ENCODE measurements around the gene CZIB. TPM values are rescaled to one million over a fixed set of nuclear protein-coding genes. Genes with fewer than 3 reads are reported as not detected.

CZIB gene
- total RNA-seq, 2 experiments from 2014 or later, result 44.6 to 51.4 TPM

- intact Hi-C loops (cut with micrococcal nuclease; ENCODE audit: unreplicated experiment), result loop anchor here (5.0 kb wide), 1 partner anchor 171 kb away; no protein-coding TSS in a partner anchor
- Histone ChIP-seq H3K4me1 (ENCODE audit: insufficient read depth, low read length, poor library complexity, severe bottlenecking) (peaks cover 3% of the 10 kb centered on the region), H3K36me3 (ENCODE audit: insufficient read depth, low read length) (no peaks in the 10 kb centered on the region), H3K9me3 (ENCODE audit: low read length) (no peaks in the 10 kb centered on the region), H3K4me3 (ENCODE audit: low read depth, low read length, poor library complexity, severe bottlenecking) (no peak overlapping the region), H3K27ac (ENCODE audit: low read depth, low read length, poor library complexity, severe bottlenecking) (no peak overlapping the region), H4K20me1 (ENCODE audit: insufficient read depth, low read length) (no peaks in the 10 kb centered on the region), H3K4me2 (ENCODE audit: low read length) (no peak overlapping the region), H3K9me2 (ENCODE audit: insufficient read depth, low read length) (no peaks in the 10 kb centered on the region), H3K79me2 (ENCODE audit: insufficient read depth, low read depth, low read length) (no peaks in the 10 kb centered on the region), H2AFZ (ENCODE audit: low read length) (peak overlapping the region; percentile 6; the same call in 1 of the 2 replicates)
- CTCF ChIA-PET (ENCODE audit: unreplicated experiment), result interaction anchor here (0.6 to 0.9 kb wide), 2 partner anchors 53 to 488 kb away, joined by 3 to 4 read pairs; no protein-coding TSS in a partner anchor
- POLR2A ChIA-PET, result interaction anchor here (0.5 kb wide), 1 partner anchor 1076 kb away, joined by 3 read pairs; no protein-coding TSS in a partner anchor
- no peak for DNase-seq (ENCODE audit: low spot score)
- BruUV-seq (replicated peaks), result no TSS peak
- TF ChIP-seq CTCF (conservative IDR thresholded peaks at IDR 0.05; ENCODE audit: low read length) (no peak), EZH2phosphoT487 (IDR thresholded peaks at IDR 0.05; ENCODE audit: borderline replicate concordance, low read depth, low read length) (no peak)
Measured at GRCh38 chr1:53183095-53183990, 37.1 kb downstream of the CZIB start.

GRCh38 chr1:53182716-53183094 lies 37.7 kb downstream of the CZIB start:
- H3K36me3 ChIP-seq (ENCODE audit: insufficient read depth, low read length), result no peaks in the 10 kb centered on the region
- peaks cover 3% of the 10 kb centered on the region for H3K4me1 ChIP-seq (ENCODE audit: insufficient read depth, low read length, poor library complexity, severe bottlenecking)
- no peak overlapping the region for H3K27ac ChIP-seq (ENCODE audit: low read depth, low read length, poor library complexity, severe bottlenecking)
- no peaks in the 10 kb centered on the region for H3K9me2 ChIP-seq (ENCODE audit: insufficient read depth, low read length)
- H3K4me3 ChIP-seq (ENCODE audit: low read depth, low read length, poor library complexity, severe bottlenecking), result no peak overlapping the region
- POLR2A ChIA-PET, result interaction anchor here (0.5 kb wide), 1 partner anchor 1076 kb away, joined by 3 read pairs; no protein-coding TSS in a partner anchor
- no TSS peak for BruUV-seq (replicated peaks)
- no peak overlapping the region for H2AFZ ChIP-seq (ENCODE audit: low read length)
- CTCF ChIA-PET (ENCODE audit: unreplicated experiment), result interaction anchor here (0.9 kb wide), 1 partner anchor 52 kb away, joined by 3 read pairs; no protein-coding TSS in a partner anchor
- no peaks in the 10 kb centered on the region for H3K79me2 ChIP-seq (ENCODE audit: insufficient read depth, low read depth, low read length)
- H4K20me1 ChIP-seq (ENCODE audit: insufficient read depth, low read length), result no peaks in the 10 kb centered on the region
- DNase-seq (ENCODE audit: low spot score), result no peak
- no peak overlapping the region for H3K4me2 ChIP-seq (ENCODE audit: low read length)
- H3K9me3 ChIP-seq (ENCODE audit: low read length), result no peaks in the 10 kb centered on the region
- TF ChIP-seq EZH2phosphoT487 (IDR thresholded peaks at IDR 0.05; ENCODE audit: borderline replicate concordance, low read depth, low read length) (no peak), CTCF (conservative IDR thresholded peaks at IDR 0.05; ENCODE audit: low read length) (no peak)
- intact Hi-C loops (cut with micrococcal nuclease; ENCODE audit: unreplicated experiment), result loop anchor here (1.0 to 5.0 kb wide), 3 partner anchors 170 to 481 kb away; no protein-coding TSS in a partner anchor
